B cell (primary cell): ENCODE data around the gene PTRH2. TPM values are rescaled to one million over a fixed set of nuclear protein-coding genes. Genes with fewer than 3 reads are reported as not detected.

Source experiments
- ATAC-seq: fragments of 200-7000 bp; cut with Tn5 transposase; one replicate; pipeline ENCODE4 v1.10.0; 2021; ENCODE audit warnings: low read depth, mild to moderate bottlenecking, moderate number of reproducible peaks, moderate library complexity
- CTCF ChIA-PET: fragments of 350-600 bp; sonication (Branson Sonifier 250); formaldehyde crosslinking; loops from one replicate; lab custom pipeline; 2021; ENCODE audit warnings: antibody characterized with exemption, inconsistent platforms; lab: Charles Lee
- POLR2A ChIA-PET: fragments of 350-600 bp; sonication (Branson Sonifier 250); formaldehyde crosslinking; loops from one replicate; lab custom pipeline; 2021; ENCODE audit warnings: antibody characterized with exemption; lab: Charles Lee
- DNase-seq: peaks from one replicate; pipeline ENCODE4 v3.0.0; 2013
- H2AFZ ChIP-seq: 2 replicates; pipeline ENCODE4 v1.6.1; 2012; ENCODE audit warnings: mild to moderate bottlenecking, low read depth, low read length; ENCODE audit not compliant: insufficient read depth, poor library complexity, severe bottlenecking
- H3K27ac ChIP-seq, 2 donors: 1 replicate in 1 of 2; 2 replicates in 1 of 2; pipeline ENCODE4 v1.5.1; 2012 to 2013; ENCODE audit warnings: low read length in 2 of 2, mild to moderate bottlenecking in 2 of 2, moderate library complexity in 1 of 2
- H3K27me3 ChIP-seq, 4 experiments: fragments of 200-600 bp in 1 of 4; sonication (generic) in 1 of 4; replicated peaks in 1 of 4; 1 replicate in 2 of 4; 2 replicates in 2 of 4; pipeline versions ENCODE4 v1.6.1 to v1.7.0; 2013 to 2016; ENCODE audit warnings: low read length in 3 of 4, mild to moderate bottlenecking in 2 of 4, mixed read lengths in 1 of 4, moderate library complexity in 1 of 4; ENCODE audit not compliant: insufficient read depth in 4 of 4, control insufficient read depth in 3 of 4; ENCODE audit errors: control extremely low read depth in 1 of 4
- H3K36me3 ChIP-seq, 2 experiments: replicated peaks in 1 of 2; 1 replicate in 1 of 2; 2 replicates in 1 of 2; pipeline versions ENCODE4 v1.6.1 to v1.7.1; 2013; ENCODE audit warnings: low read length in 1 of 2; ENCODE audit not compliant: insufficient read depth in 2 of 2, control insufficient read depth in 1 of 2; ENCODE audit errors: control extremely low read depth in 1 of 2, extremely low read depth in 1 of 2
- H3K4me1 ChIP-seq, 2 donors: fragments of 200-600 bp in 1 of 2; sonication (generic) in 1 of 2; 1 replicate in 1 of 2; 2 replicates in 1 of 2; pipeline versions ENCODE4 v1.5.1 to v1.6.1; 2013 to 2017; ENCODE audit warnings: low read length in 2 of 2; ENCODE audit not compliant: control insufficient read depth in 2 of 2, insufficient read depth in 2 of 2
- H3K4me2 ChIP-seq: replicated peaks from 2 replicates; pipeline ENCODE3; 2012; ENCODE audit warnings: mild to moderate bottlenecking, low read depth, low read length; ENCODE audit not compliant: poor library complexity, severe bottlenecking
- H3K4me3 ChIP-seq, 5 experiments: fragments of 200-600 bp in 1 of 5; sonication (generic) in 1 of 5; 1 replicate in 3 of 5; 2 replicates in 2 of 5; pipeline versions ENCODE4 v1.5.1 to v1.7.0; 2011 to 2016; ENCODE audit warnings: low read length in 4 of 5, mild to moderate bottlenecking in 4 of 5, low read depth in 2 of 5, control low read depth in 1 of 5, moderate library complexity in 1 of 5; ENCODE audit not compliant: insufficient read depth in 1 of 5; ENCODE audit errors: control extremely low read depth in 1 of 5, extremely low read depth in 1 of 5
- H3K79me2 ChIP-seq: fragments of 200-600 bp; sonication (generic); one replicate; pipeline ENCODE4 v1.6.0; 2016; ENCODE audit warnings: low read length; ENCODE audit not compliant: control insufficient read depth, insufficient read depth
- H3K9ac ChIP-seq: fragments of 200-600 bp; sonication (generic); 2 replicates; pipeline ENCODE4 v1.6.1; 2017; ENCODE audit warnings: mild to moderate bottlenecking, low read length, moderate library complexity
- H3K9me3 ChIP-seq, 3 donors: one replicate each; pipeline versions ENCODE4 v1.6.1 to v1.7.1; 2013; ENCODE audit warnings: low read length in 2 of 3; ENCODE audit not compliant: control insufficient read depth in 2 of 3, insufficient read depth in 1 of 3; ENCODE audit errors: control extremely low read depth in 1 of 3
- H4K20me1 ChIP-seq: 2 replicates; pipeline ENCODE4 v1.6.0; 2012; ENCODE audit warnings: mild to moderate bottlenecking, low read length; ENCODE audit not compliant: insufficient read depth, control insufficient read depth, poor library complexity, severe bottlenecking
- H3K27ac Mint-ChIP-seq: one replicate; pipeline ENCODE4 v1.8.0; 2021; ENCODE audit warnings: mixed read lengths
- H3K27me3 Mint-ChIP-seq: one replicate; pipeline ENCODE4 v1.8.0; 2021; ENCODE audit warnings: mixed read lengths
- H3K4me1 Mint-ChIP-seq: one replicate; pipeline ENCODE4 v1.8.0; 2021; ENCODE audit warnings: mixed read lengths
- H3K4me3 Mint-ChIP-seq: one replicate; pipeline ENCODE4 v1.8.0; 2021; ENCODE audit warnings: mixed read lengths
- H3K9me3 Mint-ChIP-seq: one replicate; pipeline ENCODE4 v1.8.0; 2022; ENCODE audit warnings: mixed read lengths; ENCODE audit not compliant: insufficient read depth
- CTCF ChIP-seq: fragments of 200-600 bp; IDR thresholded peaks from one replicate; pipeline ENCODE4 v1.8.0; 2022; ENCODE audit warnings: antibody characterized with exemption, mild to moderate bottlenecking
- EZH2 ChIP-seq: IDR thresholded peaks from 2 replicates; pipeline ENCODE4 v1.6.1; 2012; ENCODE audit warnings: borderline replicate concordance, low read depth, mild to moderate bottlenecking, moderate library complexity, low read length; ENCODE audit not compliant: insufficient read depth, poor library complexity, severe bottlenecking
- WGBS: methylation state at CpG from one replicate; pipeline ENCODE4 v1.1.5; 2013; ENCODE audit warnings: missing lambda C conversion rate; ENCODE audit not compliant: insufficient coverage; 5-methylcytosine and 5-hydroxymethylcytosine counted together
- intact Hi-C: fragments of 100-400 bp; cut with micrococcal nuclease; formaldehyde crosslinking; loops from one replicate; pipeline ENCODE4 v1.10.0; 2022
- polyA plus RNA-seq: library from polyadenylated mRNA; depleted of rRNA; stranded (reverse); fragments of >200 nt; gene quantifications from 2 replicates; pipeline ENCODE4 v1.2.3, GENCODE V29; 2012
- total RNA-seq, 2 donors: library from RNA; stranded (reverse); fragments of 120-200 nt in 1 of 2; gene quantifications; 1 replicate in 1 of 2; 2 replicates in 1 of 2; pipeline versions ENCODE4 v1.2.3 to v1.2.4, GENCODE V29; 2013 to 2022

The PTRH2 gene
- total and polyA plus RNA-seq, 2 donors (not counting 1 experiment from before 2014, with no cell fraction given), result 7.1 to 22.7 TPM

GRCh38 chr17:59699218-59699617 lies 8.0 kb downstream of the PTRH2 start:
- DNase-seq (no peak), ATAC-seq (no peak)
- no peaks in the 10 kb centered on the region for H3K9me3 ChIP-seq
- H3K79me2 ChIP-seq, result peaks cover 68% of the 10 kb centered on the region
- Mint-ChIP-seq H3K4me1 (peaks cover 45% of the 10 kb centered on the region), H3K4me3 (no peak overlapping the region), H3K27ac (no peak overlapping the region), H3K9me3 (no peaks in the 10 kb centered on the region), H3K27me3 (no peaks in the 10 kb centered on the region)
- TF ChIP-seq EZH2, result no peak
- no peak for TF ChIP-seq CTCF
- H3K4me1 ChIP-seq, result no peaks in the 10 kb centered on the region
- H3K9ac ChIP-seq, result no peak overlapping the region
- WGBS, result 93% methylated on average over 5 of the region's 7 CpGs
- H3K27ac ChIP-seq, result no peak overlapping the region
- no peaks in the 10 kb centered on the region for H3K27me3 ChIP-seq
- ChIA-PET CTCF (interaction anchor here (0.9 kb wide), 1 partner anchor 11 kb away, joined by 3 read pairs; no protein-coding TSS in a partner anchor), POLR2A (no interaction called here)
- peaks cover 26 to 57% of the 10 kb centered on the region in 2 experiments for H3K36me3 ChIP-seq
- H4K20me1 ChIP-seq, result peaks cover 37% of the 10 kb centered on the region
- intact Hi-C loops, result no loop called here
- H3K4me3 ChIP-seq, result no peak overlapping the region
- H2AFZ ChIP-seq, result no peak overlapping the region
- H3K4me2 ChIP-seq, result no peak overlapping the region

GRCh38 chr17:59698143-59698542 lies 9.1 kb downstream of the PTRH2 start:
- no peaks in the 10 kb centered on the region for H3K9me3 ChIP-seq
- no peak overlapping the region for H2AFZ ChIP-seq
- peaks cover 28 to 67% of the 10 kb centered on the region in 2 experiments for H3K36me3 ChIP-seq
- no CpG with 5 or more reads among the region's 4 CpGs for WGBS
- H3K79me2 ChIP-seq, result peaks cover 57% of the 10 kb centered on the region
- no peak overlapping the region for H3K4me3 ChIP-seq
- Mint-ChIP-seq H3K4me3 (no peak overlapping the region), H3K9me3 (no peaks in the 10 kb centered on the region), H3K27ac (peak overlapping the region; percentile 4), H3K27me3 (no peaks in the 10 kb centered on the region), H3K4me1 (peaks cover 42% of the 10 kb centered on the region)
- no peak overlapping the region for H3K4me2 ChIP-seq
- no peaks in the 10 kb centered on the region for H3K27me3 ChIP-seq
- H3K27ac ChIP-seq, result no peak overlapping the region
- ATAC-seq (no peak), DNase-seq (no peak)
- ChIA-PET POLR2A (no interaction called here), CTCF (no interaction called here)
- H4K20me1 ChIP-seq, result peaks cover 37% of the 10 kb centered on the region
- TF ChIP-seq CTCF (no peak), EZH2 (no peak)
- intact Hi-C loops, result no loop called here
- no peaks in the 10 kb centered on the region for H3K4me1 ChIP-seq
- H3K9ac ChIP-seq, result no peak overlapping the region
